ENCODE data around the gene TNFRSF25.

DNA sequence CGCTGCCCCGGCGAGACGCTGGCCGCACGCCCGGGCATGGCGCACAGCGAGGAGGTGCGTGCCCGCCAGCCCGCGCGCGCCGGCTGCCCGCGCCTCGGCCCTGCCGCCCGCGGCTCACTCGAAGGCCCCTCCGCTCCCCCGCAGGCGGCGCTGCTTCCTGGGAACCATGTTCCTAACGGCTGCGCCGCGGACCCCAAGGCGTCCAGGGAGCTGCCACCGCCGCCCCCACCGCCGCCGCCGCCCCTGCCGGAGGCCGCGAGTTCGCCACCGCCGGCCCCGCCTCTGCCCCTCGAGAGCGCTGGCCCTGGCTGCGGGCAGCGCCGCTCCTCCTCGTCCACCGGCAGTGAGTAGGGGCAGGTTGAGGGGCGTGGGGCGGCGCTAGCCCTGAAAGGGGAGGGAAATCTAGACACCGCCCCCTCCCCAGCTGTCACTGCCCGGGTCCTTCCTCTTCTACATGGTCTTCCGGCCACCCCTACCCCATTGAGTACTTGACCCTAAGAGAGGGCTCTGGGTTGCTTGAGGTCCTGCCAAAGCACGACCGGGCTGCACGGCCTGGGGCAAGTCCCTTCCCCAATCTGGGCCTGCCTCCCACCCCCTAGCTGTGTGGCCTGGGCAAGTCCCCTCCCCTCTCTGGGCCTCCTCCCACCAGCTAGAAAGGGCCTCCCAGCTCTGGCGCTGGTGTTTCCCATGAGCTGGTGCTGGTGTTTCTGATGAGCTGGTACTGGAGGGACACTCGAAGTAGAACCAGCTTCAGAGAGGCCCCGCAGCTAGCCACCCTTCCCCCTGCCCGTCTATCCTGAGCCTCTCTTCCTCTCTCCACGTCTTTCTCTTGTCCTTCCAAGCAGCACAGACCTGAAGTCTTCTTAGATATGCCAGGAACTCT, 17.0 kb downstream of the TNFRSF25 start:
- TF ChIP-seq YY1 (IDR thresholded peaks at IDR 0.05; ENCODE audit: low read depth, low read length) (no peak), POLR2AphosphoS2 (IDR thresholded peaks at IDR 0.05; ENCODE audit: low read depth, low read length) (no peak), EZH2 (IDR thresholded peaks at IDR 0.05; ENCODE audit: borderline replicate concordance, control insufficient read depth, low read depth, low read length) (no peak), ZSCAN29 (IDR thresholded peaks at IDR 0.05) (no peak), RFX5 (IDR thresholded peaks at IDR 0.05; ENCODE audit: low read depth, low read length) (no peak), BRCA1 (IDR thresholded peaks at IDR 0.05; ENCODE audit: low read depth, low read length) (no peak)
- TF ChIP-seq, protein P1, sequence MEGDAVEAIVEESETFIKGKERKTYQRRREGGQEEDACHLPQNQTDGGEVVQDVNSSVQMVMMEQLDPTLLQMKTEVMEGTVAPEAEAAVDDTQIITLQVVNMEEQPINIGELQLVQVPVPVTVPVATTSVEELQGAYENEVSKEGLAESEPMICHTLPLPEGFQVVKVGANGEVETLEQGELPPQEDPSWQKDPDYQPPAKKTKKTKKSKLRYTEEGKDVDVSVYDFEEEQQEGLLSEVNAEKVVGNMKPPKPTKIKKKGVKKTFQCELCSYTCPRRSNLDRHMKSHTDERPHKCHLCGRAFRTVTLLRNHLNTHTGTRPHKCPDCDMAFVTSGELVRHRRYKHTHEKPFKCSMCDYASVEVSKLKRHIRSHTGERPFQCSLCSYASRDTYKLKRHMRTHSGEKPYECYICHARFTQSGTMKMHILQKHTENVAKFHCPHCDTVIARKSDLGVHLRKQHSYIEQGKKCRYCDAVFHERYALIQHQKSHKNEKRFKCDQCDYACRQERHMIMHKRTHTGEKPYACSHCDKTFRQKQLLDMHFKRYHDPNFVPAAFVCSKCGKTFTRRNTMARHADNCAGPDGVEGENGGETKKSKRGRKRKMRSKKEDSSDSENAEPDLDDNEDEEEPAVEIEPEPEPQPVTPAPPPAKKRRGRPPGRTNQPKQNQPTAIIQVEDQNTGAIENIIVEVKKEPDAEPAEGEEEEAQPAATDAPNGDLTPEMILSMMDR (IDR thresholded peaks at IDR 0.05 in 2 of 3, conservative IDR thresholded peaks at IDR 0.05 in 1 of 3; ENCODE audit: control insufficient read depth in 2 of 3, extremely low read depth in 1 of 3, insufficient read depth in 1 of 3, low read depth in 3 of 3, low read length in 3 of 3): no peak
- TF ChIP-seq, protein P2, sequence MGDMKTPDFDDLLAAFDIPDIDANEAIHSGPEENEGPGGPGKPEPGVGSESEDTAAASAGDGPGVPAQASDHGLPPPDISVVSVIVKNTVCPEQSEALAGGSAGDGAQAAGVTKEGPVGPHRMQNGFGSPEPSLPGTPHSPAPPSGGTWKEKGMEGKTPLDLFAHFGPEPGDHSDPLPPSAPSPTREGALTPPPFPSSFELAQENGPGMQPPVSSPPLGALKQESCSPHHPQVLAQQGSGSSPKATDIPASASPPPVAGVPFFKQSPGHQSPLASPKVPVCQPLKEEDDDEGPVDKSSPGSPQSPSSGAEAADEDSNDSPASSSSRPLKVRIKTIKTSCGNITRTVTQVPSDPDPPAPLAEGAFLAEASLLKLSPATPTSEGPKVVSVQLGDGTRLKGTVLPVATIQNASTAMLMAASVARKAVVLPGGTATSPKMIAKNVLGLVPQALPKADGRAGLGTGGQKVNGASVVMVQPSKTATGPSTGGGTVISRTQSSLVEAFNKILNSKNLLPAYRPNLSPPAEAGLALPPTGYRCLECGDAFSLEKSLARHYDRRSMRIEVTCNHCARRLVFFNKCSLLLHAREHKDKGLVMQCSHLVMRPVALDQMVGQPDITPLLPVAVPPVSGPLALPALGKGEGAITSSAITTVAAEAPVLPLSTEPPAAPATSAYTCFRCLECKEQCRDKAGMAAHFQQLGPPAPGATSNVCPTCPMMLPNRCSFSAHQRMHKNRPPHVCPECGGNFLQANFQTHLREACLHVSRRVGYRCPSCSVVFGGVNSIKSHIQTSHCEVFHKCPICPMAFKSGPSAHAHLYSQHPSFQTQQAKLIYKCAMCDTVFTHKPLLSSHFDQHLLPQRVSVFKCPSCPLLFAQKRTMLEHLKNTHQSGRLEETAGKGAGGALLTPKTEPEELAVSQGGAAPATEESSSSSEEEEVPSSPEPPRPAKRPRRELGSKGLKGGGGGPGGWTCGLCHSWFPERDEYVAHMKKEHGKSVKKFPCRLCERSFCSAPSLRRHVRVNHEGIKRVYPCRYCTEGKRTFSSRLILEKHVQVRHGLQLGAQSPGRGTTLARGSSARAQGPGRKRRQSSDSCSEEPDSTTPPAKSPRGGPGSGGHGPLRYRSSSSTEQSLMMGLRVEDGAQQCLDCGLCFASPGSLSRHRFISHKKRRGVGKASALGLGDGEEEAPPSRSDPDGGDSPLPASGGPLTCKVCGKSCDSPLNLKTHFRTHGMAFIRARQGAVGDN (IDR thresholded peaks at IDR 0.05): no peak
- TF ChIP-seq, protein P3, sequence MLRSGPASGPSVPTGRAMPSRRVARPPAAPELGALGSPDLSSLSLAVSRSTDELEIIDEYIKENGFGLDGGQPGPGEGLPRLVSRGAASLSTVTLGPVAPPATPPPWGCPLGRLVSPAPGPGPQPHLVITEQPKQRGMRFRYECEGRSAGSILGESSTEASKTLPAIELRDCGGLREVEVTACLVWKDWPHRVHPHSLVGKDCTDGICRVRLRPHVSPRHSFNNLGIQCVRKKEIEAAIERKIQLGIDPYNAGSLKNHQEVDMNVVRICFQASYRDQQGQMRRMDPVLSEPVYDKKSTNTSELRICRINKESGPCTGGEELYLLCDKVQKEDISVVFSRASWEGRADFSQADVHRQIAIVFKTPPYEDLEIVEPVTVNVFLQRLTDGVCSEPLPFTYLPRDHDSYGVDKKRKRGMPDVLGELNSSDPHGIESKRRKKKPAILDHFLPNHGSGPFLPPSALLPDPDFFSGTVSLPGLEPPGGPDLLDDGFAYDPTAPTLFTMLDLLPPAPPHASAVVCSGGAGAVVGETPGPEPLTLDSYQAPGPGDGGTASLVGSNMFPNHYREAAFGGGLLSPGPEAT (IDR thresholded peaks at IDR 0.05; ENCODE audit: low read depth): no peak
